Measurements from ENCODE around the gene PLEKHA5.
"Not testable (repeated sequence)": the region's sequence is repeated elsewhere in the genome, so short reads cannot be mapped to it uniquely, and the experiment has no call there.

The PLEKHA5 gene

GRCh38 chr12:19351346-19351745 is 221.8 kb downstream of the PLEKHA5 start:
- no peak for DNase-seq

GRCh38 chr12:19369691-19370148 is 240.2 kb downstream of the PLEKHA5 start:
- no peak for DNase-seq

- no peak for DNase-seq
These were observed 244.1 kb downstream of the PLEKHA5 start for GRCh38 chr12:19373586-19373985.

GRCh38 chr12:19375888-19376287 is 246.4 kb downstream of the PLEKHA5 start:
- DNase-seq: no peak

GRCh38 chr12:19376691-19377090 is 247.2 kb downstream of the PLEKHA5 start:
- DNase-seq: no peak

GRCh38 chr12:19382111-19382526 is 252.6 kb downstream of the PLEKHA5 start:
- DNase-seq: no peak

- DNase-seq: no peak
These were observed 253.0 kb downstream of the PLEKHA5 start for GRCh38 chr12:19382563-19382962.

- no peak for DNase-seq
These were observed 257.6 kb downstream of the PLEKHA5 start for GRCh38 chr12:19387161-19387560.

GRCh38 chr12:19388131-19388549 is 258.6 kb downstream of the PLEKHA5 start:
- DNase-seq: no peak

GRCh38 chr12:19390051-19390598 is 260.6 kb downstream of the PLEKHA5 start:
- no peak for DNase-seq

- DNase-seq: not testable (repeated sequence)
These were observed 263.1 kb downstream of the PLEKHA5 start for GRCh38 chr12:19392644-19393043.

GRCh38 chr12:19394385-19394784 is 264.9 kb downstream of the PLEKHA5 start:
- DNase-seq: no peak

GRCh38 chr12:19397534-19397933 is 268.0 kb downstream of the PLEKHA5 start:
- DNase-seq: no peak

GRCh38 chr12:19398376-19399363 is 269.1 kb downstream of the PLEKHA5 start:
- DNase-seq: no peak

- not testable (repeated sequence) for DNase-seq
These were observed 271.2 kb downstream of the PLEKHA5 start for GRCh38 chr12:19400649-19401285.

- DNase-seq: no peak
These were observed 272.7 kb downstream of the PLEKHA5 start for GRCh38 chr12:19402211-19402610.

GRCh38 chr12:19402743-19403431 is 273.4 kb downstream of the PLEKHA5 start:
- DNase-seq: no peak

- DNase-seq: no peak
These were observed 274.8 kb downstream of the PLEKHA5 start for GRCh38 chr12:19404242-19404880.

GRCh38 chr12:19409376-19409775 is 279.8 kb downstream of the PLEKHA5 start:
- no peak for DNase-seq

- DNase-seq: no peak
These were observed 280.7 kb downstream of the PLEKHA5 start for GRCh38 chr12:19410211-19410610.

GRCh38 chr12:19410629-19411185 is 281.2 kb downstream of the PLEKHA5 start:
- DNase-seq: no peak

Measured in activated naive CD4-positive, alpha-beta T cell (primary cell).